ENCODE measurements around the gene SMAD4. TPM values are rescaled to one million over a fixed set of nuclear protein-coding genes. Genes with fewer than 3 reads are reported as not detected.

SMAD4 gene
- total and polyA plus RNA-seq, 2 of the 13 experiments (the other 11 are each of a cell fraction or from before 2014, with no cell fraction given): 70.2 to 72.0 TPM

DNA sequence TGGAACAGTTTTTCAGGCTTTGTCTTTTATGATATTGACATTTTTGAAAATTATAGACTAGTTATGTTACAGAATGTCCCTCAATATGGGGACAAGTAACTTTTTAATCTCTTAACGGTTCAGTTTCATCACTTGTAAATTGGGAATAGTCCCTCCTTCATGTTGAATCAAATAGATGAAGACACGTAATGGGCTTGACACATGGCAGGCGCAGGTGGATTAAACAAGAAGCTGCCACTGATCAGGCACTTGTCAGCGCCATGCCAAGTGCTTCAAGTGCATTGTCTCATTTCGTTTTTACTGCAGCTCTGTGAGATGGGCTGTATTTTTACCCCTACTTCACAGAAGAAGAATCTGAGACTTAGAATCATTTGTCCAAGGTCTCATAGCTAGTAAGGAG lies 9.5 kb upstream of the SMAD4 start:
- DNase-seq (ENCODE audit: low spot score) (no peak), ATAC-seq (no peak), FAIRE-seq (no peak)
- Histone ChIP-seq H2AFZ (ENCODE audit: low read length) (no peak overlapping the region), H3K36me3 (replicated peaks in 1 of 2; ENCODE audit: control insufficient read depth in 1 of 2, insufficient read depth in 2 of 2, low read length in 2 of 2) (no peaks in the 10 kb centered on the region), H3K27ac (ENCODE audit: extremely low read length, insufficient read depth, low read length) (no peak overlapping the region), H3K4me1 (ENCODE audit: insufficient read depth, low read length) (no peaks in the 10 kb centered on the region), H3K9ac (ENCODE audit: insufficient read depth, low read depth, low read length) (no peak overlapping the region), H3K4me2 (ENCODE audit: low read depth, low read length) (no peak overlapping the region), H3K9me3 (ENCODE audit: low read length) (no peaks in the 10 kb centered on the region), H4K20me1 (ENCODE audit: insufficient read depth, low read length) (no peaks in the 10 kb centered on the region), H3K4me3 (replicated peaks in 1 of 3; ENCODE audit: insufficient read depth in 1 of 3, low read depth in 2 of 3, low read length in 3 of 3) (no peak overlapping the region), H3K27me3 (ENCODE audit: control insufficient read depth in 1 of 2, insufficient read depth in 2 of 2, low read length in 2 of 2) (no peaks in the 10 kb centered on the region), H3K79me2 (ENCODE audit: insufficient read depth, low read length) (no peaks in the 10 kb centered on the region)
- no TSS peak for BruUV-seq (replicated peaks)
- POLR2A ChIA-PET: interaction anchor here (1.1 kb wide), 1 partner anchor 9 kb away, joined by 5 read pairs; the partner anchor contains the start of gene SMAD4
- no peak for TF ChIP-seq ASH2L (IDR thresholded peaks at IDR 0.05; ENCODE audit: insufficient read length, low read depth, low read length)
- no peak for TF ChIP-seq ZNF235 (CRISPR knock-in tag; IDR thresholded peaks at IDR 0.05; ENCODE audit: borderline replicate concordance)
- TF ChIP-seq ZNF710 (CRISPR knock-in tag; IDR thresholded peaks at IDR 0.05; ENCODE audit: borderline replicate concordance): no peak
- no peak for TF ChIP-seq BCL6 (CRISPR knock-in tag; IDR thresholded peaks at IDR 0.05)
- TF ChIP-seq NFYB (CRISPR knock-in tag; IDR thresholded peaks at IDR 0.05): no peak
- no peak for TF ChIP-seq ZNF556 (CRISPR knock-in tag; IDR thresholded peaks at IDR 0.05; ENCODE audit: borderline replicate concordance)
- no peak for TF ChIP-seq ZNF75D (CRISPR knock-in tag; IDR thresholded peaks at IDR 0.05; ENCODE audit: borderline replicate concordance)
- no peak for TF ChIP-seq ISL2 (CRISPR knock-in tag; IDR thresholded peaks at IDR 0.05)
- WGBS (ENCODE audit: low lambda C conversion rate): 73% methylated on average over 5 of the region's 5 CpGs
- in situ Hi-C loops (cut with HindIII; ENCODE audit: extremely low pct_ligation_motif_present, low pct_unique_long_range_greater_than_20kb) (no loop called here), intact Hi-C loops (cut with micrococcal nuclease; ENCODE audit: unreplicated experiment) (no loop called here)
- CTCF ChIA-PET (ENCODE audit: low intra/inter-chr PET ratio, low total read pairs): no interaction called here
